ENCODE data around the gene ATP2C2.

ATP2C2 gene

DNA sequence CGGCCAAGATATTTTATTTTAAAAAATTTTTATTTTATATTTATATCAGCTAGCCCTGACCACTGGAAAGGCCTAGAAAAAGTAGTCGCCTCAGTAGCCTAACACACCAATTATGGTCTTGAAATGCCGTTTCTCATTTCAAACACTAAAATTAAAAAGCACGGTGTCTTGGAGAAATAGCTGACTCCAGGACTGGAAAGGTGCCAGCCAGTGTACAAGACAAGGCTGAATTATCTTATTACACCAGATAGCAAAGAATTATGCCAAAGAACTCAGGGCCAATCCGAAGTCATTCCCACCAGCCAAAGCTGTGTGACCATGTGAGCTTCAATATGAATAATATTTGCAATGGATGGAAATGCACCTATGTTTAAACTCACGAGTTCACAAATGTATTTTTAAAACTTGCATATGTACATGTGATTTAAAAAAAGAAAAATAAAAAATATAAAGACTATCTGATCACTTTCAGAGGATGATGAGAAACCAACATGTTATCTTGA is 19.9 kb upstream of the ATP2C2 start:
- no peak overlapping the region for H3K4me3 ChIP-seq (ENCODE audit: low read length)
- DNase-seq, result no peak
- no peak overlapping the region for H3K9ac ChIP-seq (ENCODE audit: low read length)
- TF ChIP-seq, protein P1, sequence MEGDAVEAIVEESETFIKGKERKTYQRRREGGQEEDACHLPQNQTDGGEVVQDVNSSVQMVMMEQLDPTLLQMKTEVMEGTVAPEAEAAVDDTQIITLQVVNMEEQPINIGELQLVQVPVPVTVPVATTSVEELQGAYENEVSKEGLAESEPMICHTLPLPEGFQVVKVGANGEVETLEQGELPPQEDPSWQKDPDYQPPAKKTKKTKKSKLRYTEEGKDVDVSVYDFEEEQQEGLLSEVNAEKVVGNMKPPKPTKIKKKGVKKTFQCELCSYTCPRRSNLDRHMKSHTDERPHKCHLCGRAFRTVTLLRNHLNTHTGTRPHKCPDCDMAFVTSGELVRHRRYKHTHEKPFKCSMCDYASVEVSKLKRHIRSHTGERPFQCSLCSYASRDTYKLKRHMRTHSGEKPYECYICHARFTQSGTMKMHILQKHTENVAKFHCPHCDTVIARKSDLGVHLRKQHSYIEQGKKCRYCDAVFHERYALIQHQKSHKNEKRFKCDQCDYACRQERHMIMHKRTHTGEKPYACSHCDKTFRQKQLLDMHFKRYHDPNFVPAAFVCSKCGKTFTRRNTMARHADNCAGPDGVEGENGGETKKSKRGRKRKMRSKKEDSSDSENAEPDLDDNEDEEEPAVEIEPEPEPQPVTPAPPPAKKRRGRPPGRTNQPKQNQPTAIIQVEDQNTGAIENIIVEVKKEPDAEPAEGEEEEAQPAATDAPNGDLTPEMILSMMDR (IDR thresholded peaks at IDR 0.05; ENCODE audit: low read length), result no peak
- TF ChIP-seq EZH2 (optimal IDR thresholded peaks at IDR 0.05; ENCODE audit: low read depth, low read length), result no peak
- no peak for TF ChIP-seq EZH2phosphoT487 (IDR thresholded peaks at IDR 0.05; ENCODE audit: low read length)
- no peaks in the 10 kb centered on the region for H3K9me3 ChIP-seq (replicated peaks; ENCODE audit: insufficient read depth, low read length)
- H4K20me1 ChIP-seq (ENCODE audit: insufficient read depth, low read length), result no peaks in the 10 kb centered on the region
- no peaks in the 10 kb centered on the region for H3K9me2 ChIP-seq (replicated peaks; ENCODE audit: insufficient read depth, low read length)
- peaks cover 31% of the 10 kb centered on the region for H3K27me3 ChIP-seq (replicated peaks; ENCODE audit: insufficient read depth, low read length)
- no peaks in the 10 kb centered on the region for H3K79me2 ChIP-seq (ENCODE audit: low read length)
- H3K4me1 ChIP-seq (ENCODE audit: low read length), result no peaks in the 10 kb centered on the region
- no peak overlapping the region for H3K27ac ChIP-seq (ENCODE audit: low read length)
- no peaks in the 10 kb centered on the region for H3F3A ChIP-seq (ENCODE audit: insufficient read depth, low read length)
- no peaks in the 10 kb centered on the region for H3K36me3 ChIP-seq (replicated peaks; ENCODE audit: insufficient read depth, low read length)
- H3K4me2 ChIP-seq (ENCODE audit: low read depth, low read length), result no peak overlapping the region
- no peak overlapping the region for H2AFZ ChIP-seq (ENCODE audit: low read length)

DNA sequence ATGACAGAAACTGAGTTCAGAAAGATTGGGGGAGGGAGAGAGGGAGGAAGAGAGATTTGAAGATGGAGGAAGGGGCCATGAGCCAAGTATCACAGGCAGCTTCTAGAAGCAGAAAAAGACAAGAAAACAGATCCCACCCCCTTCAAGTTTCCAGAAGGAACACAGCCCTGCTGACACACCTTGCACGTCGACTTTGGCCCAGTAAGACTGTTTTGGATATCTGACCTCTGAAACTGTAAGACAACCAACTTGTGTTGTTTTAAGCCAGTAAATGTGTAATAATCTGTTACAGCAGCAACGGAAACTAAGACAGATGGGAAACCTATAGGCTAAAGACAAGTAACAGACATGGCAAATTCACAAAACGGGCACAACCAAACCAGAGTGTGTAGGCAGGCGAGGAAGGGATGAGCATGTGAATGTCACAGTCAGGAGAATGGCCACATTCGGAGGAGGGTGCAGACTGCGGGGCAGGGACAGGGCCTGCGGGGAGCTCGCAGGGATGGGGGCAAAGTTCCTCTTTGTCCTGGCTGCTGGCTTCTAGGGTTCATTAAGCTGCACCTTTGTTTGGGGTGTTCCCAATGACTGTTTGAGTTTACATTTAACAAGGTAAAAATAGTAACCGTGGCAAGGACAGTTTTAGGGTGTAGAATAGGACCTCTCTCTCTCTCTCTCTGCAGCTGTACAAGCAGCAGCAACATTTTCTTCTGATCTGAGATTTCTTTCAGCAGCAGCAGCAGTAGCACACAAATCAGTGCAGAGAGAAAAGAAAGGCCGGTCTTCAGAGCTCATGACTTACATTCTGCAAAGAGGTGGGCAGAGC is 18.3 kb upstream of the ATP2C2 start:
- Histone ChIP-seq H3K36me3 (replicated peaks; ENCODE audit: insufficient read depth, low read length) (no peaks in the 10 kb centered on the region), H3K9me2 (replicated peaks; ENCODE audit: insufficient read depth, low read length) (no peaks in the 10 kb centered on the region), H4K20me1 (ENCODE audit: insufficient read depth, low read length) (no peaks in the 10 kb centered on the region), H3K27ac (ENCODE audit: low read length) (no peak overlapping the region), H3K4me2 (ENCODE audit: low read depth, low read length) (no peak overlapping the region), H3K4me1 (ENCODE audit: low read length) (no peaks in the 10 kb centered on the region), H3K4me3 (ENCODE audit: low read length) (no peak overlapping the region), H3K79me2 (ENCODE audit: low read length) (no peaks in the 10 kb centered on the region), H3F3A (ENCODE audit: insufficient read depth, low read length) (no peaks in the 10 kb centered on the region), H2AFZ (ENCODE audit: low read length) (no peak overlapping the region), H3K9ac (ENCODE audit: low read length) (no peak overlapping the region), H3K9me3 (replicated peaks; ENCODE audit: insufficient read depth, low read length) (no peaks in the 10 kb centered on the region), H3K27me3 (replicated peaks; ENCODE audit: insufficient read depth, low read length) (peaks cover 19% of the 10 kb centered on the region)
- no peak for DNase-seq
- TF ChIP-seq, protein P1 (IDR thresholded peaks at IDR 0.05; ENCODE audit: low read length), result no peak
- TF ChIP-seq EZH2phosphoT487 (IDR thresholded peaks at IDR 0.05; ENCODE audit: low read length) (no peak), EZH2 (optimal IDR thresholded peaks at IDR 0.05; ENCODE audit: low read depth, low read length) (no peak)

DNA sequence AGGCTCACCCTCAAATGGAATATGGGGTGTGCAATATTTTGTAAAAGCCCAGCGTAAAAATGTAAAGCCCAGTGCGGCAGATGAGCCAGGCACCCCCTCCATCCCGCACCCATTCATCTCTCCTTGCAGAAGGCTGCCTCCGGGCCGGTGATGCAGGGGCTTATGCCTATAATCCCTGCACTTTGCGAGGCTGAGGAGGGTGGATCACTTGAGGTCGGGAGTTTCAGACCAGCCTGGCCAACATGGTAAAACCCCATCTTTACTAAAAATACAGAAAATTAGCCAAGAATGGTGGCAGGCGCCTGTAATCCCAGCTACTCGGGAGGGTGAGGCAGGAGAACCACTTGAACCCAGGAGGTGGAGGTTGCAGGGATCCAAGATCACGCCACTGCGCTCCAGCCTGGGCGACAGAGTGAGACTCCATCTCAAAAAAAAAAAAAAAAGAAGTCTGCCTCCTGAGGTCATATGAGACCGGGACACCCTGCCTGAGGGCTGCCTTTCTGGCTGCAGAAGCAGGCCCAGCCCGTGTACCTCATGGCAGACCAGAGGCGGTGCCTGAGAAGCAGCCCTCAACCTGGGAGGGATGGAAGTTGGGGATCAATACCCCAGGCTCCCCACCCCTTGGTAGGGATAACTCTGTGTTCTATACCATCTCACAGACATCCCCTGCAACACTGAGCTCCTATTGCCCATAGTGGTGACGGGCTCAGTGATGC is 17.5 kb upstream of the ATP2C2 start:
- H3K9ac ChIP-seq (ENCODE audit: low read length), result no peak overlapping the region
- no peaks in the 10 kb centered on the region for H3K36me3 ChIP-seq (replicated peaks; ENCODE audit: insufficient read depth, low read length)
- DNase-seq, result no peak
- TF ChIP-seq EZH2 (optimal IDR thresholded peaks at IDR 0.05; ENCODE audit: low read depth, low read length), result no peak
- TF ChIP-seq, protein P1 (IDR thresholded peaks at IDR 0.05; ENCODE audit: low read length), result no peak
- no peak for TF ChIP-seq EZH2phosphoT487 (IDR thresholded peaks at IDR 0.05; ENCODE audit: low read length)
- H3K27me3 ChIP-seq (replicated peaks; ENCODE audit: insufficient read depth, low read length), result peaks cover 16% of the 10 kb centered on the region; the same call in 1 of the 2 replicates
- no peaks in the 10 kb centered on the region for H3K9me2 ChIP-seq (replicated peaks; ENCODE audit: insufficient read depth, low read length)
- H4K20me1 ChIP-seq (ENCODE audit: insufficient read depth, low read length), result no peaks in the 10 kb centered on the region
- no peak overlapping the region for H3K4me2 ChIP-seq (ENCODE audit: low read depth, low read length)
- no peaks in the 10 kb centered on the region for H3K9me3 ChIP-seq (replicated peaks; ENCODE audit: insufficient read depth, low read length)
- no peak overlapping the region for H2AFZ ChIP-seq (ENCODE audit: low read length)
- H3K79me2 ChIP-seq (ENCODE audit: low read length), result no peaks in the 10 kb centered on the region
- no peaks in the 10 kb centered on the region for H3K4me1 ChIP-seq (ENCODE audit: low read length)
- no peak overlapping the region for H3K4me3 ChIP-seq (ENCODE audit: low read length)
- H3F3A ChIP-seq (ENCODE audit: insufficient read depth, low read length), result no peaks in the 10 kb centered on the region
- no peak overlapping the region for H3K27ac ChIP-seq (ENCODE audit: low read length)
